ENCODE results near the gene SETBP1. TPM values are rescaled to one million over a fixed set of nuclear protein-coding genes. Genes with fewer than 3 reads are reported as not detected.

The SETBP1 gene
- total and polyA plus RNA-seq, 2 donors from 2014 or later = 2.7 to 71.7 TPM

DNA sequence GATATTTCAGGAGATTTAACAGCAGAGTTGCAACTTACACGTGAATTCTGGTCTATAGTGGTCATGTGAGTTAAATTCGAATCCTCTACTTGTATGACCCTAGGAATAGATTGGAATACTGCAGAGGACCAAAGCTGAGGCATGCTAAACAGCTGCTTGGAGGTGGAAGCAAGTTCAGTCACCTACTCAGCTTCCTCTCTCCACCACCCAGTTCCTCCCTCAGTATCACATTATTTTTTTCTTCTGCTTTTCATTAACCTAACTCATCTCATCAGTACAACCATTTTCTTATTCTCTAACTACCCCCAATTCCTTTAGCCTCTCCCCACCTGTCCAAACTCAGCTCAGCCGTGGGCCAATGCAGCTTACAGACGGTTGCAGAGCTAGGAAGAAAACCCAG lies 385.5 kb downstream of the SETBP1 start:
- Histone ChIP-seq H3K4me1 (ENCODE audit: control insufficient read depth in 2 of 3, insufficient read depth in 2 of 3, low read depth in 1 of 3, low read length in 3 of 3) (peaks cover 0 to 23% (median 6%) of the 10 kb centered on the region in 3 donors), H3K4me3 (ENCODE audit: low read length in 3 of 3) (no peak overlapping the region), H3K27me3 (ENCODE audit: control insufficient read depth, insufficient read depth, low read length) (no peaks in the 10 kb centered on the region), H3K9me3 (ENCODE audit: control insufficient read depth in 2 of 3, insufficient read depth in 1 of 3, low read length in 3 of 3) (no peaks in the 10 kb centered on the region), H3K36me3 (ENCODE audit: control insufficient read depth in 2 of 3, insufficient read depth in 3 of 3, low read length in 3 of 3) (peaks cover 0 to 2% (median 0%) of the 10 kb centered on the region in 3 donors), H3K9ac (ENCODE audit: low read length in 3 of 3) (no peak overlapping the region), H3K27ac (ENCODE audit: low read depth in 2 of 2, low read length in 2 of 2) (no peak overlapping the region)
- no peak for DNase-seq
- TF ChIP-seq, protein P1, sequence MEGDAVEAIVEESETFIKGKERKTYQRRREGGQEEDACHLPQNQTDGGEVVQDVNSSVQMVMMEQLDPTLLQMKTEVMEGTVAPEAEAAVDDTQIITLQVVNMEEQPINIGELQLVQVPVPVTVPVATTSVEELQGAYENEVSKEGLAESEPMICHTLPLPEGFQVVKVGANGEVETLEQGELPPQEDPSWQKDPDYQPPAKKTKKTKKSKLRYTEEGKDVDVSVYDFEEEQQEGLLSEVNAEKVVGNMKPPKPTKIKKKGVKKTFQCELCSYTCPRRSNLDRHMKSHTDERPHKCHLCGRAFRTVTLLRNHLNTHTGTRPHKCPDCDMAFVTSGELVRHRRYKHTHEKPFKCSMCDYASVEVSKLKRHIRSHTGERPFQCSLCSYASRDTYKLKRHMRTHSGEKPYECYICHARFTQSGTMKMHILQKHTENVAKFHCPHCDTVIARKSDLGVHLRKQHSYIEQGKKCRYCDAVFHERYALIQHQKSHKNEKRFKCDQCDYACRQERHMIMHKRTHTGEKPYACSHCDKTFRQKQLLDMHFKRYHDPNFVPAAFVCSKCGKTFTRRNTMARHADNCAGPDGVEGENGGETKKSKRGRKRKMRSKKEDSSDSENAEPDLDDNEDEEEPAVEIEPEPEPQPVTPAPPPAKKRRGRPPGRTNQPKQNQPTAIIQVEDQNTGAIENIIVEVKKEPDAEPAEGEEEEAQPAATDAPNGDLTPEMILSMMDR (IDR thresholded peaks at IDR 0.05; ENCODE audit: borderline replicate concordance, extremely low read depth, insufficient read depth) = no peak
- intact Hi-C loops (cut with DNase I) = no loop called here
- no peak for FAIRE-seq

DNA sequence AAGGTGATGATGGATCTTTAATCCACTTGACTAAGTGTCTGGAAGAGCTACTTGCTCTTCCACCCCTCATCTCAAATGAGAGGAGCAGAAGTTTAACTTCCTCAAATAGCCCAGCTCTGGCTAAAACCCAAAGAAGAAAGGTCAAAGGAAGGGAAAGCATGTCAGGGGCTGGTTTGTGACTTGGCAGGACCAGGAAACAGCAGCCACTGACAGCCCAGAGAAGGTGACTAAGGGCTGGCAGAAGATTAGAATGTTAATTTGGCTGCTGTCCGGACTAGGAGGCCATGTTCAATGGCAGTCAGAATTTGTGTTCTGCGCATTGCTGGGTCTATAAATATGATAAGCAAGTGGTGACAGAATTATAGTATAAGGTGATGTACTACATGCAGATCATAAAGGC lies 386.2 kb downstream of the SETBP1 start:
- intact Hi-C loops (cut with DNase I) = no loop called here
- DNase-seq (peak in 1 of 5 donors; percentile 28), FAIRE-seq (no peak)
- no peak overlapping the region for H3K27ac ChIP-seq (ENCODE audit: low read depth in 2 of 2, low read length in 2 of 2)
- TF ChIP-seq, protein P1 (IDR thresholded peaks at IDR 0.05; ENCODE audit: borderline replicate concordance, extremely low read depth, insufficient read depth) = no peak
- H3K4me1 ChIP-seq (ENCODE audit: control insufficient read depth in 2 of 3, insufficient read depth in 2 of 3, low read depth in 1 of 3, low read length in 3 of 3) = peaks cover 0 to 18% (median 5%) of the 10 kb centered on the region in 3 donors
- no peaks in the 10 kb centered on the region for H3K27me3 ChIP-seq (ENCODE audit: control insufficient read depth, insufficient read depth, low read length)
- H3K4me3 ChIP-seq (ENCODE audit: low read length in 3 of 3) = no peak overlapping the region
- no peaks in the 10 kb centered on the region for H3K9me3 ChIP-seq (ENCODE audit: control insufficient read depth in 2 of 3, insufficient read depth in 1 of 3, low read length in 3 of 3)
- peaks cover 0 to 2% (median 0%) of the 10 kb centered on the region in 3 donors for H3K36me3 ChIP-seq (ENCODE audit: control insufficient read depth in 2 of 3, insufficient read depth in 3 of 3, low read length in 3 of 3)
- H3K9ac ChIP-seq (ENCODE audit: low read length in 3 of 3) = no peak overlapping the region

DNA sequence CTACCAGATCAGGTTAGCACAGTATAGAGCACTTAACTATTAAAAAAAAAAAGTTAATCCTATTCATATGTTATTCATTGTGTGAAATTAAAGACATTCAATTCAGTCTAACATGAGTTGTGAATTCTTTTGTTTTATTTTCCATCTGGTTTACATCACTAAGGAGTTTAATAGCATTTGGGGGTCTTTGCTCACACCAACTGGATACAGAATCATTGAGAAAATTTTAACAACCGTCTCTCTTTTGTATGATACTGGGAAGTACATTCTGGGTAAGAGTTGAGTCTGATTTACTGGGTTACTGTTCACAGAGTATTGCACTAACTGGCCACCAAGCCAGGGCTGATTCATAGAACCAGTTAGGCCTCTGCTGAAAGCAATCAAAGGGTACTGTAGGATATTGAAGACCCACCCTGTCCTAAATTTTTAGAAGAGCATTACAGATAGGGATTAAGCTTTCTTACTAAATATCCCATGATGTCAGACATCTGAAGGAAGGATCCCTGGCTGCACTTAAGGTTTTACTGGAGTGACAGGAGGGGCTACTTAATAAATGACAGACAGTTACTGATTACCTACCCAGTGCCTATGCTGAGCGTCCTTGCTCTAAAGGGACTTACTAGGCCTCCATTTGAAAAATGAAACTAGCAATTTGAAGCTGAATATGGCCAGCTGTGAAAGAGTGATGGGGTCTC lies 387.9 kb downstream of the SETBP1 start:
- Histone ChIP-seq H3K9me3 (ENCODE audit: control insufficient read depth in 2 of 3, insufficient read depth in 1 of 3, low read length in 3 of 3) (no peaks in the 10 kb centered on the region), H3K4me1 (ENCODE audit: control insufficient read depth in 2 of 3, insufficient read depth in 2 of 3, low read depth in 1 of 3, low read length in 3 of 3) (peaks cover 0 to 17% (median 4%) of the 10 kb centered on the region in 3 donors), H3K27me3 (ENCODE audit: control insufficient read depth, insufficient read depth, low read length) (no peaks in the 10 kb centered on the region), H3K27ac (ENCODE audit: low read depth in 2 of 2, low read length in 2 of 2) (no peak overlapping the region), H3K4me3 (ENCODE audit: low read length in 3 of 3) (no peak overlapping the region), H3K36me3 (ENCODE audit: control insufficient read depth in 2 of 3, insufficient read depth in 3 of 3, low read length in 3 of 3) (peaks cover 0 to 2% (median 0%) of the 10 kb centered on the region in 3 donors), H3K9ac (ENCODE audit: low read length in 3 of 3) (no peak overlapping the region)
- intact Hi-C loops (cut with DNase I) = no loop called here
- peak in 2 of 5 donors; percentile 46 to 49 for DNase-seq
- FAIRE-seq = no peak
- TF ChIP-seq, protein P1 (IDR thresholded peaks at IDR 0.05; ENCODE audit: borderline replicate concordance, extremely low read depth, insufficient read depth) = no peak

Data from kidney (tissue), 14 donors.